Cardiac fibroblast (primary cell): Measurements from ENCODE around the gene PTBP3.
"Not testable (repeated sequence)": the region's sequence is repeated elsewhere in the genome, so short reads cannot be mapped to it uniquely, and the experiment has no call there.

Source experiments
- DNase-seq, 2 donors: peaks; one replicate each; pipeline versions ENCODE4 v3.0.0 to v3.0.0-alpha.2; 2010; ENCODE audit warnings: low read depth in 2 of 2
- H3K4me3 ChIP-seq, 2 donors: replicated peaks in 1 of 2; 1 replicate in 1 of 2; 2 replicates in 1 of 2; pipeline ENCODE4 v1.5.1; 2011; ENCODE audit warnings: low read depth in 2 of 2, low read length in 2 of 2, mild to moderate bottlenecking in 2 of 2, moderate library complexity in 1 of 2
- TF ChIP-seq, protein P1 (sequence below): IDR thresholded peaks from one replicate; pipeline ENCODE4 v1.5.1; 2011; ENCODE audit warnings: low read depth, mild to moderate bottlenecking, low read length, inconsistent platforms

The PTBP3 gene

DNA sequence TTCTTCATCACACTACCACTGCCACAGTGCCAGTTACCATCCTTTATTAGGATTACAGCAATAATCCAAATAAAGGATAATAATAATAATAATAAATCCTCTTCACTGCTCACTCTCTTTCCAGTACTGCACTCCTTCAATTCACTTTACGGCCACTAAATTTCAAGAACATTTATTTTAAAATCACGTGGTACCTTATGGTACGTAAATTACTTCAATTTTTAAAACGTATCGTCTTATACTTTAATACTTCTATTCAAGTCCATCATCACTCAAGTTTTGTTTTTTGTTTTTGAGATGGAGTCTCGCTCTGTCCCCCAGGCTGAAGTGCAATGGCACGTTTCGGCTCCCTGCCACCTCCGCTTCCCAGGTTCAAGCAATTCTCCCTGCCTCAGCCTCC, 36.5 kb downstream of the PTBP3 start:
- no peak overlapping the region for H3K4me3 ChIP-seq
- DNase-seq: no peak
- TF ChIP-seq, protein P1, sequence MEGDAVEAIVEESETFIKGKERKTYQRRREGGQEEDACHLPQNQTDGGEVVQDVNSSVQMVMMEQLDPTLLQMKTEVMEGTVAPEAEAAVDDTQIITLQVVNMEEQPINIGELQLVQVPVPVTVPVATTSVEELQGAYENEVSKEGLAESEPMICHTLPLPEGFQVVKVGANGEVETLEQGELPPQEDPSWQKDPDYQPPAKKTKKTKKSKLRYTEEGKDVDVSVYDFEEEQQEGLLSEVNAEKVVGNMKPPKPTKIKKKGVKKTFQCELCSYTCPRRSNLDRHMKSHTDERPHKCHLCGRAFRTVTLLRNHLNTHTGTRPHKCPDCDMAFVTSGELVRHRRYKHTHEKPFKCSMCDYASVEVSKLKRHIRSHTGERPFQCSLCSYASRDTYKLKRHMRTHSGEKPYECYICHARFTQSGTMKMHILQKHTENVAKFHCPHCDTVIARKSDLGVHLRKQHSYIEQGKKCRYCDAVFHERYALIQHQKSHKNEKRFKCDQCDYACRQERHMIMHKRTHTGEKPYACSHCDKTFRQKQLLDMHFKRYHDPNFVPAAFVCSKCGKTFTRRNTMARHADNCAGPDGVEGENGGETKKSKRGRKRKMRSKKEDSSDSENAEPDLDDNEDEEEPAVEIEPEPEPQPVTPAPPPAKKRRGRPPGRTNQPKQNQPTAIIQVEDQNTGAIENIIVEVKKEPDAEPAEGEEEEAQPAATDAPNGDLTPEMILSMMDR: no peak

DNA sequence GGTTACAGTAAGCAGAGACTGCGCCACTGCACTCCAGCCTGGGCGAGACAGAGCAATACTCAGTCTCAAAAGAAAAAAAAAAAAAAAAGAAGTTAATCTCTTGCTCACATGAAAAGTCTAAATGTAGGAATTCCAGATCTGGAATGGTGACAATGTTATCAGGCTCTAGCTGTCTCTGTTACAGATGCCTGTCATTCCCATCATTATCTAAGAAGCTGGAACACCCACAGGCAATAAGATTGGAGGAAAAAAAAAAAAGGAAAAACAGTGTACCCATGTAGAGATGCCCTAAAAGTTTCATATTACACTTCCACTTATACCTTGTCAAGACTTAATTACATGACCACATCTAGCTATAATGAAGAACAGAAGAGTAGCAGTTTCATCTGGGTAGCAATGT, 38.2 kb downstream of the PTBP3 start:
- no peak overlapping the region for H3K4me3 ChIP-seq
- TF ChIP-seq, protein P1: no peak
- DNase-seq: no peak

DNA sequence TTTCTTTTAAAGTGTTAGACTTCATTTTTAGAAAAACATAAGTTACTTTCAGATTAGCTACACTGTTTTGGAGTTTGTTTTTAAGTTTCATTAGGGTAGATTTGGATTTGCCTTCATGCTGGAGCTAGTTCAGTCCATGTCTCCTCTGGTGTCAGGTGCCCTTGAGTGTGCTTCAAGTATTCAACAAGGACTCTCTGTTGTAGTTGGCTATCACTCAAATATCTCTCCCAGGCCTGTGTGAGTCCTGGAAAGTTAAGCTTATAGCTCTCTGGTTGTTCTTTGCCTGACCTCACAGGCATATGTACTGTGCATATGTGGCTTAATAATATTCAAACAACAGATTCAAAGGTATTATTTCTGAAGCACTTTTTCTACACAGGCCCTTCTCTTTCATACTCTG, 45.4 kb downstream of the PTBP3 start:
- TF ChIP-seq, protein P1: no peak
- DNase-seq: peak; percentile 18 to 35
- no peak overlapping the region for H3K4me3 ChIP-seq

DNA sequence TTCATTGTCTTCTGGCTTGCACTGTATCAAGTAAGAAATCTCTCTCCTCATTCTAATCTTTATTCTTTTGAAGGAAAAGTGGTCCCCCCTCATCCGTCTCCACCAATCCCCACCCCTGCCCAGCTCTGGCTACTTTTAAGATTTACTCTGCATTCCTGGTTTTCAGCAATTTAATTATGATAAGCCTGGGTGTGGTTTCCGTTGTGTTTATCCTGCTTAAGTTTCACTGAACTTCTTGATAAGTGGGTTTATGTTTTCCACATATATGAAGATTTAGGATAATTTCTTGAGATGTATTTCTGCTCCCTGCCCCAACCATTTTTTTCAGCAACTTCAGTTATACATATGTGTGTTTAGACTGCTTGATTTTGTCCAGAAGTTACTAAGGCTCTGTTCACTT, 46.5 kb downstream of the PTBP3 start:
- TF ChIP-seq, protein P1: no peak
- no peak overlapping the region for H3K4me3 ChIP-seq
- no peak for DNase-seq

DNA sequence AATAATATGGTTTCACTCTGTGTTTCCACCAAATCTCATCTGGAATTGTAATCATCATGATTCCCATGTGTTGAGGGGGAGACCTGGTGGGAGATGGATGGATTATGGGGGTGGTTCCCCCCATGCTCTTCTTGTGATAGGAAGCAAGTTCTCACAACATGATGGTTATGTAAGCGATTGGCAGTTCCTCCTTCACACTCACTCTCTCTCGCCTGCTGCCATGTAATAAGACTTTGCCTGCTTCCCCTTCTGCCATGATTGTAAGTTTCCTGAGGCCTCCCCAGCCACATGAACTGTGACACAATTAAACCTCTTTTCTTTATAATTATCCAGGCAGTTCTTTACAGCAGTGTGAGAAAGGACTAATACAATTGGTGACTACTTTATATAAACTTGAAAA, 48.4 kb downstream of the PTBP3 start:
- no peak for DNase-seq
- TF ChIP-seq, protein P1: no peak

DNA sequence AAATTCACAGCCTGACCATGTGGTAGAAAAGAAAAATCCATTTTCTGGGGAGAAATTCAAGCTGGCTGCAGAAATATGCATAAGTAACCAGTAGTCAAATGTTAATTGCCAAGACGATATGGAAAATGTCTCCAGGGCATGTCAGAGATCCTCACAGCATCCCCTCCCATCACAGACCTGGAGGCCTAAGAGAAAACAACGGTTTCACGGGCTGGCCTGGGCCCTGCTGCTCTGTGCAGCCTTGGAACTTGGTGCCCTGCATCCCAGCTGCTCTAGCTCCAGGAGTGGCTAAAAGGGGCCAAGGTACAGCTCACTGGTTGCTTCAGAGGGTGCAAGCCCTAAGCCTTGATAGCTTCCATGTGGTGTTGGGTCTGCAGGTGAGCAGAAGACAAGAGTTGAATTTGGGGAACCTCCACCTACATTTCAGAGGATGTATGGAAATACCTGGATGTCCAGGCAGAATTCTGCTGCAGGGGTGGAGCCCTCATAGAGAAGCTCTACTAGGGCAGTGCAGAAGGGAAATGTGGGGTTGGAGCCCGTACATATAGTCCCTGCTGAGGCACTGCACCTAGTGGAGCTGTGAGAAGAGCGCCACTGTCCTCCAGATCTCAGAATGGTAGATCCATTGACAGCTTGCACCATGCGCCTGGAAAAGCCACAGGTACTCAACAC, 49.7 kb downstream of the PTBP3 start:
- TF ChIP-seq, protein P1: no peak
- DNase-seq: no peak
- H3K4me3 ChIP-seq: no peak overlapping the region

More for the DNA sequence above, 48.4 kb downstream of the PTBP3 start:
- H3K4me3 ChIP-seq: no peak overlapping the region

DNA sequence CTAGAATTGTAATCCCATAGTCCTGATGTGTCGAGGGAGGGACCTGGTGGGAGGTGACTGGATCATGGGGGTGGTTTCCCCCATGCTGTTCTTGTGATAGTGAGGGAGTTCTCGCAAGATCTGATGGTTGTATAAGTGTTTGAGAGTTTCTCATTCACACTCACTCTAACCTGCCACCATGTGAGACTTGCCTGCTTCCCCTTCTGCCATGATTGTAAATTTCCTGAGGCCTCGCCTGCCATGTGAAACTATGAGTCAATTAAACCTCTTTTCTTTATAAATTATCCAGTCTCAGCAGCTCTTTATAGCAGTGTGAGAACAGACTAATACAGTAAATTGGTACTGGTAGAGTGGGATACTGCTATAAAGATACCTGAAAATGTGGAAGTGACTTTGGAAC, 50.6 kb downstream of the PTBP3 start:
- DNase-seq, H3K4me3 ChIP-seq: not testable (repeated sequence)
